Calu3 (cell line): Measurements from ENCODE around the gene TMEM100. TPM values are rescaled to one million over a fixed set of nuclear protein-coding genes. Genes with fewer than 3 reads are reported as not detected.

Experiments
- BruUV-seq: library from RNA; stranded (reverse); fragments of 400-500 nt; replicated peaks from 2 replicates; lab custom pipeline; 2021; lab: Mats Ljungman, UMichigan
- CTCF ChIA-PET: fragments of 300-600 bp; sonication (Branson Sonifier 250); formaldehyde crosslinking; loops from one replicate; lab custom pipeline; 2022; ENCODE audit warnings: antibody characterized with exemption; lab: Charles Lee
- DNase-seq: peaks from one replicate; pipeline ENCODE4 v3.0.0; 2022
- H3K27ac Mint-ChIP-seq: one replicate; pipeline ENCODE4 v1.8.0; 2022; ENCODE audit warnings: mixed read lengths; ENCODE audit not compliant: unreplicated experiment
- H3K27me3 Mint-ChIP-seq: one replicate; pipeline ENCODE4 v1.8.0; 2022; ENCODE audit warnings: mixed read lengths; ENCODE audit not compliant: unreplicated experiment
- H3K36me3 Mint-ChIP-seq: one replicate; pipeline ENCODE4 v1.8.0; 2022; ENCODE audit warnings: mild to moderate bottlenecking, moderate library complexity, mixed read lengths; ENCODE audit not compliant: insufficient read depth, unreplicated experiment
- H3K4me1 Mint-ChIP-seq: one replicate; pipeline ENCODE4 v1.8.0; 2022; ENCODE audit warnings: mild to moderate bottlenecking, low read depth, mixed read lengths; ENCODE audit not compliant: unreplicated experiment
- H3K4me3 Mint-ChIP-seq: one replicate; pipeline ENCODE4 v1.8.0; 2022; ENCODE audit warnings: mild to moderate bottlenecking, low read depth, moderate library complexity, mixed read lengths; ENCODE audit not compliant: unreplicated experiment
- H3K9me3 Mint-ChIP-seq: one replicate; pipeline ENCODE4 v1.8.0; 2022; ENCODE audit warnings: low read depth, mixed read lengths; ENCODE audit not compliant: unreplicated experiment
- intact Hi-C: fragments of 100-400 bp; cut with micrococcal nuclease; formaldehyde crosslinking; loops from one replicate; pipeline ENCODE4 v1.10.0; 2022; ENCODE audit not compliant: unreplicated experiment
- total RNA-seq: library from RNA; stranded (reverse); gene quantifications from 2 replicates; pipeline ENCODE4 v1.2.3, GENCODE V29; 2022
- TF ChIP-seq, protein P1 (sequence below): fragments of 200-600 bp; IDR thresholded peaks from one replicate; pipeline ENCODE4 v1.8.0; 2022; ENCODE audit warnings: antibody characterized with exemption; ENCODE audit not compliant: unreplicated experiment

The TMEM100 gene
- total RNA-seq, 1 experiment from 2014 or later = not detected

DNA sequence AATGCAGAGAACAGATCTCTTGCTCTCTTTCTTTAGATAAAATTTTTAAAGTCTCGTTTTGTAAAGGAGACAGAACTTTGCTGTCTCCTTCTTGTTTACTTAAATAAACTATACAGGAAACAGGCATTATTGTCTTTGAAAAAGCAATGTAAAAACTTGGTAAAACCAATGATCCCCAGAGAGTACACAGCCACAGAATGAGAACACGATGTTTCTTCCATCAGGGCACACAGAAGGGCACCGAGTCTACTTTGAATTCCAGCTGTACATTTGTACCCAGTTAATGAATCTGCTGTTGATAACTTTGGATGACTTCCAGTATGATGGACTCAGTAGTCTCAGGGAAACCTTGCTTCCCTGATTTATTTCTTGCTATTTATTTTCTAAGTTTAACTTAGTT is 8.1 kb upstream of the TMEM100 start:
- H3K4me3 Mint-ChIP-seq = no peak overlapping the region
- TF ChIP-seq, protein P1, sequence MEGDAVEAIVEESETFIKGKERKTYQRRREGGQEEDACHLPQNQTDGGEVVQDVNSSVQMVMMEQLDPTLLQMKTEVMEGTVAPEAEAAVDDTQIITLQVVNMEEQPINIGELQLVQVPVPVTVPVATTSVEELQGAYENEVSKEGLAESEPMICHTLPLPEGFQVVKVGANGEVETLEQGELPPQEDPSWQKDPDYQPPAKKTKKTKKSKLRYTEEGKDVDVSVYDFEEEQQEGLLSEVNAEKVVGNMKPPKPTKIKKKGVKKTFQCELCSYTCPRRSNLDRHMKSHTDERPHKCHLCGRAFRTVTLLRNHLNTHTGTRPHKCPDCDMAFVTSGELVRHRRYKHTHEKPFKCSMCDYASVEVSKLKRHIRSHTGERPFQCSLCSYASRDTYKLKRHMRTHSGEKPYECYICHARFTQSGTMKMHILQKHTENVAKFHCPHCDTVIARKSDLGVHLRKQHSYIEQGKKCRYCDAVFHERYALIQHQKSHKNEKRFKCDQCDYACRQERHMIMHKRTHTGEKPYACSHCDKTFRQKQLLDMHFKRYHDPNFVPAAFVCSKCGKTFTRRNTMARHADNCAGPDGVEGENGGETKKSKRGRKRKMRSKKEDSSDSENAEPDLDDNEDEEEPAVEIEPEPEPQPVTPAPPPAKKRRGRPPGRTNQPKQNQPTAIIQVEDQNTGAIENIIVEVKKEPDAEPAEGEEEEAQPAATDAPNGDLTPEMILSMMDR = no peak
- H3K4me1 Mint-ChIP-seq = peaks cover 29% of the 10 kb centered on the region
- no peaks in the 10 kb centered on the region for H3K27me3 Mint-ChIP-seq
- H3K9me3 Mint-ChIP-seq = no peaks in the 10 kb centered on the region
- no TSS peak for BruUV-seq
- peaks cover 3% of the 10 kb centered on the region for H3K36me3 Mint-ChIP-seq
- no peak for DNase-seq
- intact Hi-C loops = loop anchor here (10.0 kb wide), 1 partner anchor 126 kb away; no protein-coding TSS in a partner anchor
- no peak overlapping the region for H3K27ac Mint-ChIP-seq
- CTCF ChIA-PET = no interaction called here

DNA sequence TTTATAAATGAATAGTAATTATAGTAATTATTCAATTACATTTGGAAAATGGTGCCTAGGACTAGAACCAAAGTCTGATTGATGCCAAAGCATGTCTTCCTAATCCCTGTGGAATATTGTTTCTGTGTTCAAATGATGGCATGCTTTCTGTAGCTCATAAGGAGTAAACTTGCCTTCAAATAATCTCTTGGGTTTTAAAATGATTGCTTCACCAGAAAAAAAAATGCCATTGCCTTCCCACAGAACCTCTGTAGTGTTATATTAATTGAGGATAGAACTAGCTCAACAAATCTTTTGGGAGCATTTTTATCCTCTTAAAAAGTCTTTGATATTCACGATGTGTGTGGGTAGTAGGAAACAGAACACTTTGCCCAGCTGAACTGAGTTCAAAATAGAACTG is 7.7 kb upstream of the TMEM100 start:
- CTCF ChIA-PET = no interaction called here
- intact Hi-C loops = loop anchor here (10.0 kb wide), 1 partner anchor 126 kb away; no protein-coding TSS in a partner anchor
- H3K27ac Mint-ChIP-seq = no peak overlapping the region
- no peak overlapping the region for H3K4me3 Mint-ChIP-seq
- H3K9me3 Mint-ChIP-seq = no peaks in the 10 kb centered on the region
- no peak for DNase-seq
- H3K4me1 Mint-ChIP-seq = peaks cover 29% of the 10 kb centered on the region
- no peaks in the 10 kb centered on the region for H3K27me3 Mint-ChIP-seq
- BruUV-seq = no TSS peak
- TF ChIP-seq, protein P1 = no peak
- H3K36me3 Mint-ChIP-seq = peaks cover 4% of the 10 kb centered on the region

DNA sequence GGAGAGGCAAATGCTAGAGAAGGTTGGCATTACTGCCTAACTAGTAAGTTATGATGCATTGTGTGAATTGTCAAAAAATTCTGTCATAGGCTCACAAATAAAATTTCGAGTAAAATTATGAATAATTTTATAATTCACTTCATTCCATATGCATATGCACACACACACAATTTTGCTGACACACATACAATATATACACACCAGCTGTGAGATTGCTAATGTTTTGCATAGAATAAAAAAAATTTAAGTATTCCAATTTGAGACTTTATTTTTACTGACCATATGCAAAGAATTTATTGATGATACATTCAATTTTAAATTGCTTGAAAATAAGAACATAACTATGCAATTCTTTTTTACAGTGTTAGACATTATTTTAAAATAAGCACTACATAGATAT is 6.8 kb upstream of the TMEM100 start:
- CTCF ChIA-PET = interaction anchor here (0.8 kb wide), 1 partner anchor 13 kb away, joined by 4 read pairs; no protein-coding TSS in a partner anchor
- BruUV-seq = no TSS peak
- peaks cover 29% of the 10 kb centered on the region for H3K4me1 Mint-ChIP-seq

GRCh38 chr17:55728833-55729232 is 6.2 kb upstream of the TMEM100 start:
- TF ChIP-seq, protein P1 = no peak
- BruUV-seq = no TSS peak
- Mint-ChIP-seq H3K36me3 (peaks cover 4% of the 10 kb centered on the region), H3K9me3 (no peaks in the 10 kb centered on the region), H3K4me3 (no peak overlapping the region), H3K27me3 (no peaks in the 10 kb centered on the region), H3K4me1 (peaks cover 29% of the 10 kb centered on the region), H3K27ac (no peak overlapping the region)
- no peak for DNase-seq
- CTCF ChIA-PET = interaction anchor here (0.8 to 0.9 kb wide), 2 partner anchors 14 to 15 kb away, joined by 4 read pairs; no protein-coding TSS in a partner anchor
- intact Hi-C loops = no loop called here

More for the DNA sequence above, 6.8 kb upstream of the TMEM100 start:
- TF ChIP-seq, protein P1 = no peak
- intact Hi-C loops = no loop called here
- H3K4me3 Mint-ChIP-seq = no peak overlapping the region
- no peaks in the 10 kb centered on the region for H3K9me3 Mint-ChIP-seq
- no peaks in the 10 kb centered on the region for H3K27me3 Mint-ChIP-seq
- no peak for DNase-seq
- no peak overlapping the region for H3K27ac Mint-ChIP-seq
- H3K36me3 Mint-ChIP-seq = peaks cover 4% of the 10 kb centered on the region
